Measurements from ENCODE around the gene FAM81B. TPM values are rescaled to one million over a fixed set of nuclear protein-coding genes. Genes with fewer than 3 reads are reported as not detected.

The FAM81B gene
- total and polyA plus RNA-seq, 4 donors: not detected

DNA sequence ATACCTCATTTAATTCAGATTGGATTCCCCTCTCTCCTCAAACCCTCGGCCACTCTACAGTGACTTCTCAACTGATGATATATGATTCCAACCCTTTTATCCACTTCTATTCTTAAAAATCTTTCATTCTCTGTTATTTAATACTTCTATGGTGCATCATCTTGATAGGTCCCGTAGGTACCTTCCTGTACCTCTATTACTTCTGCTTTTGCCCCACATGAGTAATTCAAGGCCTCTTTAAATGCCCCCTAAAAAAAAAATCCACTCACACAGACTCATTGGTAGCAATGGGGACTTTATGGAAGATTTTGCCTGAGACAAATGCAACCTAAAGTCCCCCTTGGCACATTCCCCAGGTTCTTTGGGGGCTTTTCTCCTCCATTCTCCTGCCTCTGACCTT lies 54.3 kb downstream of the FAM81B start:
- no peak for DNase-seq (ENCODE audit: low spot score)
- no peak for TF ChIP-seq RAD21 (IDR thresholded peaks at IDR 0.05)
- TF ChIP-seq, protein P1, sequence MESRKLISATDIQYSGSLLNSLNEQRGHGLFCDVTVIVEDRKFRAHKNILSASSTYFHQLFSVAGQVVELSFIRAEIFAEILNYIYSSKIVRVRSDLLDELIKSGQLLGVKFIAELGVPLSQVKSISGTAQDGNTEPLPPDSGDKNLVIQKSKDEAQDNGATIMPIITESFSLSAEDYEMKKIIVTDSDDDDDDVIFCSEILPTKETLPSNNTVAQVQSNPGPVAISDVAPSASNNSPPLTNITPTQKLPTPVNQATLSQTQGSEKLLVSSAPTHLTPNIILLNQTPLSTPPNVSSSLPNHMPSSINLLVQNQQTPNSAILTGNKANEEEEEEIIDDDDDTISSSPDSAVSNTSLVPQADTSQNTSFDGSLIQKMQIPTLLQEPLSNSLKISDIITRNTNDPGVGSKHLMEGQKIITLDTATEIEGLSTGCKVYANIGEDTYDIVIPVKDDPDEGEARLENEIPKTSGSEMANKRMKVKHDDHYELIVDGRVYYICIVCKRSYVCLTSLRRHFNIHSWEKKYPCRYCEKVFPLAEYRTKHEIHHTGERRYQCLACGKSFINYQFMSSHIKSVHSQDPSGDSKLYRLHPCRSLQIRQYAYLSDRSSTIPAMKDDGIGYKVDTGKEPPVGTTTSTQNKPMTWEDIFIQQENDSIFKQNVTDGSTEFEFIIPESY (IDR thresholded peaks at IDR 0.05): no peak
- no peak for TF ChIP-seq YY1 (IDR thresholded peaks at IDR 0.05)
- Histone ChIP-seq H3K27ac (ENCODE audit: low read depth in 1 of 2, low read length in 2 of 2) (no peak overlapping the region), H3K36me3 (ENCODE audit: control insufficient read depth in 4 of 4, insufficient read depth in 3 of 4, low read depth in 1 of 4, low read length in 3 of 4) (no peaks in the 10 kb centered on the region), H3K9ac (ENCODE audit: low read depth in 1 of 2, low read length in 2 of 2) (no peak overlapping the region), H3K9me3 (ENCODE audit: control insufficient read depth in 4 of 4, low read length in 3 of 4) (no peaks in the 10 kb centered on the region), H3K4me3 (ENCODE audit: low read depth in 1 of 3, low read length in 3 of 3) (no peak overlapping the region), H3K27me3 (ENCODE audit: control insufficient read depth in 4 of 4, insufficient read depth in 4 of 4, low read length in 3 of 4) (no peaks in the 10 kb centered on the region), H3K4me1 (ENCODE audit: control insufficient read depth in 4 of 4, insufficient read depth in 4 of 4, low read length in 3 of 4) (peaks cover 0 to 4% (median 0%) of the 10 kb centered on the region in 4 donors)
- WGBS: 84% methylated on average over 2 of the region's 2 CpGs

DNA sequence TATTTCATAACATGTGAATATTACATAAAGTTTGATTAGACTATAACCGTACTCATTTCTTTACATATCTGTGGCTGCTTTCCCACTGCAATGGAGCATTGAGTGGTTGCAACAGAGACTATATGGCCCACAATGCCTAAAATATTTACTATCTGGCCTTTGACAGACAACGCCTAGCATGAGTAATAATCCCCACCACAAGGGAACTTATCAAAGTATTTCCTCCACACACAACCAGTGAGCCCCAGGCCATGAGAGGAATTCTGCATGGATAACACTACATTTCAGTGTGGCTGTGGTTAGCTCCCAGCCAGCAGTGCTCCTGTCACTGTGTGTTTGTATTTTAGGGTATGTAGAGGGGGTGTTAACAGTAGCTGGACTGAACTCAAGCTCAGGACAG lies 54.8 kb downstream of the FAM81B start:
- Histone ChIP-seq H3K4me1 (ENCODE audit: control insufficient read depth in 4 of 4, insufficient read depth in 4 of 4, low read length in 3 of 4) (peaks cover 0 to 4% (median 0%) of the 10 kb centered on the region in 4 donors), H3K9me3 (ENCODE audit: control insufficient read depth in 4 of 4, low read length in 3 of 4) (no peaks in the 10 kb centered on the region), H3K9ac (ENCODE audit: low read depth in 1 of 2, low read length in 2 of 2) (no peak overlapping the region), H3K27me3 (ENCODE audit: control insufficient read depth in 4 of 4, insufficient read depth in 4 of 4, low read length in 3 of 4) (no peaks in the 10 kb centered on the region), H3K4me3 (ENCODE audit: low read depth in 1 of 3, low read length in 3 of 3) (no peak overlapping the region), H3K36me3 (ENCODE audit: control insufficient read depth in 4 of 4, insufficient read depth in 3 of 4, low read depth in 1 of 4, low read length in 3 of 4) (no peaks in the 10 kb centered on the region), H3K27ac (ENCODE audit: low read depth in 1 of 2, low read length in 2 of 2) (no peak overlapping the region)
- no peak for DNase-seq (ENCODE audit: low spot score)
- TF ChIP-seq NR2F2 (IDR thresholded peaks at IDR 0.05) (no peak), GABPA (IDR thresholded peaks at IDR 0.05 in 1 of 2, conservative IDR thresholded peaks at IDR 0.05 in 1 of 2) (no peak), FOXA1 (IDR thresholded peaks at IDR 0.05) (no peak), EGR1 (IDR thresholded peaks at IDR 0.05; ENCODE audit: low read depth in 2 of 2) (no peak), FOXA2 (IDR thresholded peaks at IDR 0.05) (no peak), HNF4G (IDR thresholded peaks at IDR 0.05) (no peak), RXRA (IDR thresholded peaks at IDR 0.05) (no peak), SP1 (IDR thresholded peaks at IDR 0.05) (no peak), HNF4A (conservative IDR thresholded peaks at IDR 0.05) (no peak), RAD21 (IDR thresholded peaks at IDR 0.05) (no peak), JUND (IDR thresholded peaks at IDR 0.05) (no peak), TAF1 (conservative IDR thresholded peaks at IDR 0.05) (no peak)
- TF ChIP-seq, protein P2, sequence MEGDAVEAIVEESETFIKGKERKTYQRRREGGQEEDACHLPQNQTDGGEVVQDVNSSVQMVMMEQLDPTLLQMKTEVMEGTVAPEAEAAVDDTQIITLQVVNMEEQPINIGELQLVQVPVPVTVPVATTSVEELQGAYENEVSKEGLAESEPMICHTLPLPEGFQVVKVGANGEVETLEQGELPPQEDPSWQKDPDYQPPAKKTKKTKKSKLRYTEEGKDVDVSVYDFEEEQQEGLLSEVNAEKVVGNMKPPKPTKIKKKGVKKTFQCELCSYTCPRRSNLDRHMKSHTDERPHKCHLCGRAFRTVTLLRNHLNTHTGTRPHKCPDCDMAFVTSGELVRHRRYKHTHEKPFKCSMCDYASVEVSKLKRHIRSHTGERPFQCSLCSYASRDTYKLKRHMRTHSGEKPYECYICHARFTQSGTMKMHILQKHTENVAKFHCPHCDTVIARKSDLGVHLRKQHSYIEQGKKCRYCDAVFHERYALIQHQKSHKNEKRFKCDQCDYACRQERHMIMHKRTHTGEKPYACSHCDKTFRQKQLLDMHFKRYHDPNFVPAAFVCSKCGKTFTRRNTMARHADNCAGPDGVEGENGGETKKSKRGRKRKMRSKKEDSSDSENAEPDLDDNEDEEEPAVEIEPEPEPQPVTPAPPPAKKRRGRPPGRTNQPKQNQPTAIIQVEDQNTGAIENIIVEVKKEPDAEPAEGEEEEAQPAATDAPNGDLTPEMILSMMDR (IDR thresholded peaks at IDR 0.05; ENCODE audit: low read depth, low read length, missing input control): no peak
- TF ChIP-seq, protein P1 (IDR thresholded peaks at IDR 0.05): no peak
- TF ChIP-seq, protein P3, sequence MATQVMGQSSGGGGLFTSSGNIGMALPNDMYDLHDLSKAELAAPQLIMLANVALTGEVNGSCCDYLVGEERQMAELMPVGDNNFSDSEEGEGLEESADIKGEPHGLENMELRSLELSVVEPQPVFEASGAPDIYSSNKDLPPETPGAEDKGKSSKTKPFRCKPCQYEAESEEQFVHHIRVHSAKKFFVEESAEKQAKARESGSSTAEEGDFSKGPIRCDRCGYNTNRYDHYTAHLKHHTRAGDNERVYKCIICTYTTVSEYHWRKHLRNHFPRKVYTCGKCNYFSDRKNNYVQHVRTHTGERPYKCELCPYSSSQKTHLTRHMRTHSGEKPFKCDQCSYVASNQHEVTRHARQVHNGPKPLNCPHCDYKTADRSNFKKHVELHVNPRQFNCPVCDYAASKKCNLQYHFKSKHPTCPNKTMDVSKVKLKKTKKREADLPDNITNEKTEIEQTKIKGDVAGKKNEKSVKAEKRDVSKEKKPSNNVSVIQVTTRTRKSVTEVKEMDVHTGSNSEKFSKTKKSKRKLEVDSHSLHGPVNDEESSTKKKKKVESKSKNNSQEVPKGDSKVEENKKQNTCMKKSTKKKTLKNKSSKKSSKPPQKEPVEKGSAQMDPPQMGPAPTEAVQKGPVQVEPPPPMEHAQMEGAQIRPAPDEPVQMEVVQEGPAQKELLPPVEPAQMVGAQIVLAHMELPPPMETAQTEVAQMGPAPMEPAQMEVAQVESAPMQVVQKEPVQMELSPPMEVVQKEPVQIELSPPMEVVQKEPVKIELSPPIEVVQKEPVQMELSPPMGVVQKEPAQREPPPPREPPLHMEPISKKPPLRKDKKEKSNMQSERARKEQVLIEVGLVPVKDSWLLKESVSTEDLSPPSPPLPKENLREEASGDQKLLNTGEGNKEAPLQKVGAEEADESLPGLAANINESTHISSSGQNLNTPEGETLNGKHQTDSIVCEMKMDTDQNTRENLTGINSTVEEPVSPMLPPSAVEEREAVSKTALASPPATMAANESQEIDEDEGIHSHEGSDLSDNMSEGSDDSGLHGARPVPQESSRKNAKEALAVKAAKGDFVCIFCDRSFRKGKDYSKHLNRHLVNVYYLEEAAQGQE (IDR thresholded peaks at IDR 0.05): no peak
- WGBS: 88% methylated on average over 2 of the region's 2 CpGs
